PFSK-1 (cell line): ENCODE data around the gene BZW2. TPM values are rescaled to one million over a fixed set of nuclear protein-coding genes. Genes with fewer than 3 reads are reported as not detected.

Experiments used
- FOXP2 ChIP-seq: optimal IDR thresholded peaks from 2 replicates; pipeline ENCODE3; 2011; ENCODE audit warnings: borderline replicate concordance, control low read depth, inconsistent platforms; ENCODE audit not compliant: insufficient read depth; ENCODE audit errors: extremely low read length, extremely low read depth
- POLR2AphosphoS5 ChIP-seq: IDR thresholded peaks from 2 replicates; pipeline ENCODE4 v1.6.1; 2012; ENCODE audit warnings: low read depth, mild to moderate bottlenecking, control low read depth, low read length, moderate library complexity
- REST ChIP-seq, 2 experiments: IDR thresholded peaks; 2 replicates each; pipeline versions ENCODE4 v1.6.1 to v1.8.0; 2011 to 2012; ENCODE audit warnings: low read depth in 2 of 2, low read length in 2 of 2, control low read depth in 1 of 2, inconsistent platforms in 1 of 2, mild to moderate bottlenecking in 1 of 2, moderate library complexity in 1 of 2; ENCODE audit not compliant: insufficient read depth in 1 of 2
- SIN3A ChIP-seq: IDR thresholded peaks from 2 replicates; pipeline ENCODE4 v1.6.1; 2012; ENCODE audit warnings: mild to moderate bottlenecking, low read length, moderate library complexity, borderline replicate concordance; ENCODE audit not compliant: insufficient read depth
- TAF1 ChIP-seq: IDR thresholded peaks from 2 replicates; pipeline ENCODE4 v1.6.1; 2012; ENCODE audit warnings: low read length, control low read depth, borderline replicate concordance; ENCODE audit not compliant: insufficient read depth
- polyA plus RNA-seq: library from polyadenylated mRNA; unstranded; fragments of >200 nt; gene quantifications from one replicate; pipeline ENCODE4 v1.2.1, GENCODE V29; 2012; ENCODE audit warnings: low read depth, missing spikeins; ENCODE audit not compliant: insufficient read length

The BZW2 gene
- 66.7 TPM for polyA plus RNA-seq

GRCh38 chr7:16645593-16646471 is at the start of gene BZW2, which contains the start of gene ANKMY2:
BZW2 (plus strand) TSS chr7:16646181; CDS start chr7:16665444, 19,263 bp downstream.
ANKMY2 (minus strand) TSS chr7:16645754; CDS start chr7:16645573, 181 bp downstream.
- TF ChIP-seq REST (IDR thresholded peaks at IDR 0.05; ENCODE audit: insufficient read depth in 1 of 2, low read depth in 2 of 2, low read length in 2 of 2) (peak; percentile 44 to 62; a peak in 1 of 4 replicates), FOXP2 (peak; percentile 74), POLR2AphosphoS5 (peak; percentile 95), TAF1 (peak; percentile 96), SIN3A (no peak)

GRCh38 chr7:16598015-16598414 is 48.0 kb upstream of the BZW2 start:
- TF ChIP-seq FOXP2 (no peak), SIN3A (no peak)

- TF ChIP-seq FOXP2 (no peak), REST (IDR thresholded peaks at IDR 0.05; ENCODE audit: insufficient read depth in 1 of 2, low read depth in 2 of 2, low read length in 2 of 2) (no peak), SIN3A (no peak), TAF1 (no peak), POLR2AphosphoS5 (no peak)
These were observed 46.1 kb upstream of the BZW2 start for GRCh38 chr7:16599860-16600259.

- no peak for TF ChIP-seq REST (IDR thresholded peaks at IDR 0.05; ENCODE audit: insufficient read depth in 1 of 2, low read depth in 2 of 2, low read length in 2 of 2)
- TF ChIP-seq FOXP2, result no peak
These were observed 42.3 kb upstream of the BZW2 start for GRCh38 chr7:16603633-16604032.

- TF ChIP-seq FOXP2, result no peak
- TF ChIP-seq POLR2AphosphoS5, result no peak
- TF ChIP-seq REST (IDR thresholded peaks at IDR 0.05; ENCODE audit: insufficient read depth in 1 of 2, low read depth in 2 of 2, low read length in 2 of 2), result no peak
- no peak for TF ChIP-seq SIN3A
These were observed 41.9 kb upstream of the BZW2 start for GRCh38 chr7:16604054-16604453.
